ENCODE data around the gene KIF2A. TPM values are rescaled to one million over a fixed set of nuclear protein-coding genes. Genes with fewer than 3 reads are reported as not detected.

Gene KIF2A
- total and polyA plus RNA-seq, 9 of the 15 experiments (the other 6 are each of a cell fraction or from before 2014, with no cell fraction given) = 42.6 to 126 (median 77.6) TPM

DNA sequence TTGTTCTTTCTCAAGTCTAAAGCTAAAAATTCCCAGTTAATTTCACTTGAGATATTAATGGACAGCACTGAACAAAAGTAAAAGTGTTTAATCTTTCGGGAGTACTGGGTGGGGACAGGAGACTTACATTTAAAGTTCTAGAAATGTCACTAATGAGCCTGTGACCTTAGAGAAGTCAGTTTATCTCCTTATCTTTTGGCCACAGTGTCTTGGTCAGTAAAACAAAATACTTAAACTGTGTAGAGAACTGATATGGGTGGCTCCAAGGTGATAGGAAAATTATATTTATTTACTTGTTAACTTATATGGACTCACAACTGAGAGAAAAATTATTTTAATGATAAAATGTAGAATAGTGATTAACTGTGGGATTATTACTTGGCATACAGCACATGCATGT, 115.4 kb downstream of the KIF2A start (continued):
- TF ChIP-seq, protein P1, sequence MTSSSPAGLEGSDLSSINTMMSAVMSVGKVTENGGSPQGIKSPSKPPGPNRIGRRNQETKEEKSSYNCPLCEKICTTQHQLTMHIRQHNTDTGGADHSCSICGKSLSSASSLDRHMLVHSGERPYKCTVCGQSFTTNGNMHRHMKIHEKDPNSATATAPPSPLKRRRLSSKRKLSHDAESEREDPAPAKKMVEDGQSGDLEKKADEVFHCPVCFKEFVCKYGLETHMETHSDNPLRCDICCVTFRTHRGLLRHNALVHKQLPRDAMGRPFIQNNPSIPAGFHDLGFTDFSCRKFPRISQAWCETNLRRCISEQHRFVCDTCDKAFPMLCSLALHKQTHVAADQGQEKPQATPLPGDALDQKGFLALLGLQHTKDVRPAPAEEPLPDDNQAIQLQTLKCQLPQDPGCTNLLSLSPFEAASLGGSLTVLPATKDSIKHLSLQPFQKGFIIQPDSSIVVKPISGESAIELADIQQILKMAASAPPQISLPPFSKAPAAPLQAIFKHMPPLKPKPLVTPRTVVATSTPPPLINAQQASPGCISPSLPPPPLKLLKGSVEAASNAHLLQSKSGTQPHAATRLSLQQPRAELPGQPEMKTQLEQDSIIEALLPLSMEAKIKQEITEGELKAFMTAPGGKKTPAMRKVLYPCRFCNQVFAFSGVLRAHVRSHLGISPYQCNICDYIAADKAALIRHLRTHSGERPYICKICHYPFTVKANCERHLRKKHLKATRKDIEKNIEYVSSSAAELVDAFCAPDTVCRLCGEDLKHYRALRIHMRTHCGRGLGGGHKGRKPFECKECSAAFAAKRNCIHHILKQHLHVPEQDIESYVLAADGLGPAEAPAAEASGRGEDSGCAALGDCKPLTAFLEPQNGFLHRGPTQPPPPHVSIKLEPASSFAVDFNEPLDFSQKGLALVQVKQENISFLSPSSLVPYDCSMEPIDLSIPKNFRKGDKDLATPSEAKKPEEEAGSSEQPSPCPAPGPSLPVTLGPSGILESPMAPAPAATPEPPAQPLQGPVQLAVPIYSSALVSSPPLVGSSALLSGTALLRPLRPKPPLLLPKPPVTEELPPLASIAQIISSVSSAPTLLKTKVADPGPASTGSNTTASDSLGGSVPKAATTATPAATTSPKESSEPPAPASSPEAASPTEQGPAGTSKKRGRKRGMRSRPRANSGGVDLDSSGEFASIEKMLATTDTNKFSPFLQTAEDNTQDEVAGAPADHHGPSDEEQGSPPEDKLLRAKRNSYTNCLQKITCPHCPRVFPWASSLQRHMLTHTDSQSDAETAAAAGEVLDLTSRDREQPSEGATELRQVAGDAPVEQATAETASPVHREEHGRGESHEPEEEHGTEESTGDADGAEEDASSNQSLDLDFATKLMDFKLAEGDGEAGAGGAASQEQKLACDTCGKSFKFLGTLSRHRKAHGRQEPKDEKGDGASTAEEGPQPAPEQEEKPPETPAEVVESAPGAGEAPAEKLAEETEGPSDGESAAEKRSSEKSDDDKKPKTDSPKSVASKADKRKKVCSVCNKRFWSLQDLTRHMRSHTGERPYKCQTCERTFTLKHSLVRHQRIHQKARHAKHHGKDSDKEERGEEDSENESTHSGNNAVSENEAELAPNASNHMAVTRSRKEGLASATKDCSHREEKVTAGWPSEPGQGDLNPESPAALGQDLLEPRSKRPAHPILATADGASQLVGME (CRISPR knock-in tag; IDR thresholded peaks at IDR 0.05) = no peak
- TF ChIP-seq, protein P2, sequence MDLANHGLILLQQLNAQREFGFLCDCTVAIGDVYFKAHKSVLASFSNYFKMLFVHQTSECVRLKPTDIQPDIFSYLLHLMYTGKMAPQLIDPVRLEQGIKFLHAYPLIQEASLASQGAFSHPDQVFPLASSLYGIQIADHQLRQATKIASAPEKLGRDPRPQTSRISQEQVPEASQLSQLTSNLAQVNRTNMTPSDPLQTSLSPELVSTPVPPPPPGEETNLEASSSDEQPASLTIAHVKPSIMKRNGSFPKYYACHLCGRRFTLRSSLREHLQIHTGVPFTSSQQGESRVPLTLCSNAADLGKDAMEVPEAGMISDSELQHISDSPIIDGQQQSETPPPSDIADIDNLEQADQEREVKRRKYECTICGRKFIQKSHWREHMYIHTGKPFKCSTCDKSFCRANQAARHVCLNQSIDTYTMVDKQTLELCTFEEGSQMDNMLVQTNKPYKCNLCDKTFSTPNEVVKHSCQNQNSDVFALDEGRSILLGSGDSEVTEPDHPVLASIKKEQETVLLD (IDR thresholded peaks at IDR 0.05) = no peak
- no peak for TF ChIP-seq ZNF124 (CRISPR knock-in tag; IDR thresholded peaks at IDR 0.05)
- peak; percentile 66 for TF ChIP-seq JUND (IDR thresholded peaks at IDR 0.05; ENCODE audit: borderline replicate concordance, low read depth, low read length)
- TF ChIP-seq JUND (tag; IDR thresholded peaks at IDR 0.05; ENCODE audit: borderline replicate concordance, low read depth, low read length) = peak; percentile 22; the same call in 1 of the 3 replicates
- no peak; the same call in 1 of the 2 replicates for TF ChIP-seq MYBL2 (IDR thresholded peaks at IDR 0.05; ENCODE audit: low read depth)
- TF ChIP-seq MYBL2 (CRISPR knock-in tag; IDR thresholded peaks at IDR 0.05; ENCODE audit: borderline replicate concordance) = no peak
- TF ChIP-seq TGIF2 (CRISPR knock-in tag; IDR thresholded peaks at IDR 0.05) = no peak
- TF ChIP-seq SMARCE1 (IDR thresholded peaks at IDR 0.05) = peak; percentile 85
- TF ChIP-seq RNF2 (IDR thresholded peaks at IDR 0.05) = no peak
- peak; percentile 74 for TF ChIP-seq ESRRA (IDR thresholded peaks at IDR 0.05; ENCODE audit: borderline replicate concordance, low read depth)
- 0 out of 2 replicates have a peak, but pooled peaks have one; percentile 6 for TF ChIP-seq CXXC5 (CRISPR knock-in tag; IDR thresholded peaks at IDR 0.05)
- TF ChIP-seq ZNF3 (CRISPR knock-in tag; IDR thresholded peaks at IDR 0.05) = no peak
- TF ChIP-seq LEF1 (IDR thresholded peaks at IDR 0.05) = peak; percentile 79
- peak; percentile 62; the same call in 1 of the 2 replicates for TF ChIP-seq GATAD2B (IDR thresholded peaks at IDR 0.05; ENCODE audit: borderline replicate concordance)
- TF ChIP-seq ZNF23 (CRISPR knock-in tag; IDR thresholded peaks at IDR 0.05) = no peak
- no peak for TF ChIP-seq MCM2 (IDR thresholded peaks at IDR 0.05; ENCODE audit: low read depth)
- TF ChIP-seq ATF1 (CRISPR knock-in tag; IDR thresholded peaks at IDR 0.05) = no peak
- peak; percentile 36; the same call in 1 of the 2 replicates for TF ChIP-seq ATF1 (tag; IDR thresholded peaks at IDR 0.05)
- TF ChIP-seq RCOR1 (IDR thresholded peaks at IDR 0.05; ENCODE audit: borderline replicate concordance in 1 of 2, low read depth in 2 of 2, low read length in 2 of 2) = peak in 1 of 2 experiments; percentile 72; a peak in 1 of 4 replicates
- TF ChIP-seq NFE2 (IDR thresholded peaks at IDR 0.05; ENCODE audit: low read depth) = 0 out of 2 replicates have a peak, but pooled peaks have one; percentile 4
- TF ChIP-seq ZNF75A (CRISPR knock-in tag; IDR thresholded peaks at IDR 0.05) = no peak
- TF ChIP-seq KLF16 (IDR thresholded peaks at IDR 0.05) = peak; percentile 32; the same call in 1 of the 2 replicates
- no peak for TF ChIP-seq POLR2B (IDR thresholded peaks at IDR 0.05; ENCODE audit: low read depth, partially characterized antibody)
- no peak for TF ChIP-seq TEAD2 (tag; IDR thresholded peaks at IDR 0.05)
- 0 out of 2 replicates have a peak, but pooled peaks have one; percentile 50 for TF ChIP-seq FOXJ2 (tag; IDR thresholded peaks at IDR 0.05)
- TF ChIP-seq NCOA1 (IDR thresholded peaks at IDR 0.05; ENCODE audit: low read depth) = peak; percentile 49; the same call in 1 of the 2 replicates
